Glomerular visceral epithelial cell (primary cell): ENCODE results near the gene COA4.
"Not testable (repeated sequence)": the region's sequence is repeated elsewhere in the genome, so short reads cannot be mapped to it uniquely, and the experiment has no call there.

Source experiments
- DNase-seq: peaks from one replicate; pipeline ENCODE4 v3.0.0-alpha.2; 2016; ENCODE audit errors: extremely low spot score

Gene COA4

DNA sequence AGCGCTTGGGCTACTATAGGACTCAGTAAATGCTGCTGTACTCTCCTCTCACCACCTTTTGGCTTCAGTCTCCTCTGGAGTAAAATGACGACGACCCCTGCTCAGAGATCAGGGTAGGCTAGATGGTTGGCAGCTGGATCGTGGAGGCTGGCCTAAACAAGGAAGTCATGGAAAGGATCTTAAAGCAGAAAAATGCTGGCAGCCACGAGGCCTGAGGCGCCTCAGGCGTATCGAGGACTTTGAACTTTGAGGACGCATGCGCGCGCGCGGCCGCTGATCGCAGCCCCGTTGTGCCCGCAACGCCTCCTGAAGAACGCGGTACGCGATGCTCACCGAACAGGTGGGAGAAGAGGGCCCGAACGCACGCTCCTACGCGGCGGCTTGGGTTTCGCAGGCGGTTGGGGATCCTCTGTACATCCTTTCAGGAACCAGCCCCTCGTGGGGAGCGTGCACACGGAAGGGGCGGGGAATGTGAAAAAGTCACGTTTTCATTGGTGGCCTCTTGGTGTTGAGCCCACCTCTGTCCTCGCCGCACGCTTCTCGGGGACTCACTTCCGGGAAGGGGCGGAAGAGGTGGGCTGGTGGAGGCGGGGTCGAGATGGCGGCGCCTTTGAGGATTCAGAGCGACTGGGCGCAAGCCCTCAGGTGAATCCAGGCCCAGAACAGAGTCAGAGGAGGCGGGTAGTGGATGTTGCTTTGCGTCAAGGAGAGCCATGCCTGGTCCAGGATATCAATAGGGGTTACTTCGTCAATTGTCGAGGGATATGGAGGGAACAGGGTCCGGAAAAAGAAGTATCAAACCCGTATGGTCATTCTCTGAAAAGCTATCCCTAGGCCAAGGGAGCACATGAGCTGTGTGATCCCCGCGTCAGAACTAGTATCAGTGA lies at the start of gene COA4, which contains the start of gene PAAF1:
Gene COA4 (minus strand): TSS at position 423 of the 887 bp plus-strand sequence. CDS start 3,468 bp downstream, outside the sequence.
Gene PAAF1 (plus strand): TSS at position 576 of the 887 bp plus-strand sequence. CDS start 23 bp downstream, at position 599.
- peak; percentile 96 for DNase-seq

- DNase-seq: no peak
These were observed 44.5 kb upstream of the COA4 start for GRCh38 chr11:73921180-73921579.

- no peak for DNase-seq
These were observed 39.8 kb upstream of the COA4 start for GRCh38 chr11:73916435-73916834.

DNA sequence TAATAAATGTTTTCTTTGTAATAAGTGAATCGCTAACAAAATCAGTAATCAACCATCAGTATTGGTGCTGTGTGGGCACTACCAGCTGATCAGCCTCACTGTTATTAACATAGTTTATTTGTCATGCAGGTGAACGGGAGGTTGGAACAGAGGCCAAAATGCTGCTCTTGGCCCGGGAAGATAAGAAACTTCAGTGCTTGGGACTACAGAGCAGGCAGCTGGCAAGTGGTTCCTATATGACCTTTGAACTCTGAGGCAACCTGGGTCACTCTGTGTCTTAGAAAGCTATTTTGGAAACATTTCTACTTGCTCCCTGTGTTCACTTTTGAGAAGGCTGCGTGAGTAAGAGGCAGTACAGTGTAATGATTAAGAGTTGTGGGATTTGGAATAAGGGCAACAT lies 37.6 kb upstream of the COA4 start:
- DNase-seq: no peak

GRCh38 chr11:73913472-73913871 lies 36.8 kb upstream of the COA4 start:
- DNase-seq: no peak

DNA sequence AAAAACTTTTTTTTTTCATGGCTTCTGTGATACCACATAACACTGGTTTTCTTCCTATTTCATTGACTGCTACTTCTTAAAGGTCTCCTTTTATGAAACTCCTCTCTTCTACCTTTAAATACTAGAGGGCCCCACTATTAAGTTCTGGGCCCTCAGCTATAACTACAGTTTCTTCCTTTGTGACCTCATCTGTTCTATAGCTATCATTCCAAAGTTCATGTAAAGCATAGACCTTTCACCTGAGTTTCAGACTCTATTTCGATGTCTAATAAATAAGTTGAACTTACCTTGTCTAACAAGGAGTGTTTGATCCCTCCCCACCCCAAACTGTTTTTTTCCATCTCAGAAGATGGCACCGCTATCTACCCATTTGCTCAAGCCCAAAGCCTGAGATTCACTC lies 35.4 kb upstream of the COA4 start:
- DNase-seq: no peak

GRCh38 chr11:73907191-73907590 lies 30.5 kb upstream of the COA4 start:
- peak; percentile 46 for DNase-seq

DNA sequence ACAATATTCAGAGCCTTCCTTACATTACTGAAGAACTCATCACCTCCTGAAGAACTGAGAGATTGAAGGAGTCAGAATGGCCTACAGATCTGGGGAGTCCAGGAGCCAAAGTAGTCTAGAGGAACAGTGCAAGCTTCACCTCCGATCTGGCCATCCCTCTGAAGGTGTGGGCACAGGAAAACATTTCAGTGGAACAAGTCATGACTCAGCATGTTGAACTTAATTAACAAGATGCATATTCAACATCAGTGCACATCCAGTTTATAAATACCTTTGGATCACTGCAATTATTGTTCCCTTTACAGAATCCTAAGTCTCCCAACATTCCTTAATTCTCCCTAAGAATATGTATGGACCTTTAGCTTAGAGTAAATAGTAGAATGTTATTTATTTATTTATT lies 25.7 kb upstream of the COA4 start:
- no peak for DNase-seq

- no peak for DNase-seq
These were observed 18.2 kb upstream of the COA4 start for GRCh38 chr11:73894725-73895335.

GRCh38 chr11:73893041-73893440 lies 16.4 kb upstream of the COA4 start:
- no peak for DNase-seq

DNA sequence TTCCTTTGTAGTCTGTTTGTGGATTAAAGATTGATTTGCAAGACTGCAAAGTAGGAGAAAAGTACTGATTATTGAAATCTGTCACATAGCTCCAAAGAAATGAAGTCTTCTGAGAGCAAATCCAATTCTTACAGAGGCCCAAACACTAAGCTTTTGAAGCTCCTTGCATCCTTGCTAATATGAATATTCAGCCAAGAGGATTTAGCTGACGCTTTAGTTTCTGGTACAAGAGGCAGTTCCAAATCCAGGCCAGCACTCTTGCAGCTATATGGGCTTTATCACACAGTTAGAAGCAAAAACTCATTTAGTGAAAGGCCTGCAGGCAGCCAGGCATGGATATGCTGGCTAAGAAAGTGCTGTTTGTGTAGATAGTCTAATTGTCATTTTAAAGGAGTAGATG lies 12.9 kb upstream of the COA4 start:
- no peak for DNase-seq

- no peak for DNase-seq
These were observed 12.4 kb upstream of the COA4 start for GRCh38 chr11:73889019-73889418.

GRCh38 chr11:73888244-73888643 lies 11.6 kb upstream of the COA4 start:
- DNase-seq: no peak

GRCh38 chr11:73883856-73884255 lies 7.2 kb upstream of the COA4 start:
- DNase-seq: no peak

- DNase-seq: not testable (repeated sequence)
These were observed 3.8 kb upstream of the COA4 start for GRCh38 chr11:73880449-73880848.

DNA sequence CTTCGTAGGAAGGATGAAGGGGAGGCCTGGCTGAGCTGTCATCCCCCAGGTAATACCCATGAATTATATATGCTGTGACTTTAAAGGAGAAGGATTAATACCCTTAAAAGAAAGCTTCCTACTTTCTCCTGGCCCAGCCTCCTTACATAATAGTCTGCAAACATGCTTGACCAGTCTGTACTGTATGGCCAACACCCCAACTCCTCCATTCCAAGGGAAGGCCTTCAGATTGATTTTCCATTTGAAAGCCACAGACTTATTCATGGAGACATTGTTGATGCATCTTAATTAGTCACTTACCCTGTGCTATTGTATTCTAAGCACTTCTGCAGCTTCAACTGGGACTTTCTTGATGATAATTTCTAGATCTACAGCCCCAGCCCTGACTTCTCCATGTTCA lies 2.1 kb upstream of the COA4 start:
- DNase-seq: no peak

GRCh38 chr11:73875840-73876239 lies 806 bp downstream of the COA4 start:
- DNase-seq: peak; percentile 11

DNA sequence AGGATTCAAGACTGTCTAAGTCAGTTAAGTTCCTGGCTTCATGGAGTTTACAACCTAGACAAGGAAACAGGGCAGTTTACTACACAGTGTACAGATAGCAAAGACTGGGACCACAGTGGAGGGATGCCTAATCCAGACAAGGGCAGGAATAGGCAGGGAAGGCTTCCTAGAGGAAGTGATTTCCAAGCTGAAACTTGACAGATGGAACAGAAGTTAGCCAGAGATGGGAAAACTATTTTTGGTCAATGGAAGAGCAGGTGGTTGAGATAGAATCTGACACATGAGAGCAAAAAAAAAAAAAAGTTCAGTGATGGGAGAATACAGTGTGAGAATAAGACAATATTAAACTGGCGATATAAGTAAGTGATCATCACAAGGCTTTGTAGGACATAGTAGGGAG lies 1.3 kb downstream of the COA4 start:
- DNase-seq: no peak

GRCh38 chr11:73872749-73873357 lies 3.8 kb downstream of the COA4 start:
- no peak for DNase-seq

- no peak for DNase-seq
These were observed 6.4 kb downstream of the COA4 start for GRCh38 chr11:73870261-73870660.

GRCh38 chr11:73869332-73869949 lies 7.2 kb downstream of the COA4 start:
- DNase-seq: peak; percentile 1

GRCh38 chr11:73866586-73866996 lies 10.1 kb downstream of the COA4 start:
- peak; percentile 72 for DNase-seq
